Fibroblast of mammary gland (primary cell): ENCODE results near the gene SLC6A19.
"Not testable (repeated sequence)": the region's sequence is repeated elsewhere in the genome, so short reads cannot be mapped to it uniquely, and the experiment has no call there.

Experiments used
- DNase-seq: peaks from one replicate; pipeline ENCODE4 v3.0.0-alpha.2; 2010; ENCODE audit warnings: low read depth
- H3K4me3 ChIP-seq: 2 replicates; pipeline ENCODE4 v1.5.1; 2011; ENCODE audit warnings: low read depth, mild to moderate bottlenecking, low read length, moderate library complexity; ENCODE audit not compliant: control insufficient read depth
- TF ChIP-seq, protein P1 (sequence below): conservative IDR thresholded peaks from 2 replicates; pipeline ENCODE4 v1.5.1; 2011; ENCODE audit warnings: low read depth, low read length, inconsistent platforms; ENCODE audit not compliant: control insufficient read depth, insufficient read depth

Gene SLC6A19

DNA sequence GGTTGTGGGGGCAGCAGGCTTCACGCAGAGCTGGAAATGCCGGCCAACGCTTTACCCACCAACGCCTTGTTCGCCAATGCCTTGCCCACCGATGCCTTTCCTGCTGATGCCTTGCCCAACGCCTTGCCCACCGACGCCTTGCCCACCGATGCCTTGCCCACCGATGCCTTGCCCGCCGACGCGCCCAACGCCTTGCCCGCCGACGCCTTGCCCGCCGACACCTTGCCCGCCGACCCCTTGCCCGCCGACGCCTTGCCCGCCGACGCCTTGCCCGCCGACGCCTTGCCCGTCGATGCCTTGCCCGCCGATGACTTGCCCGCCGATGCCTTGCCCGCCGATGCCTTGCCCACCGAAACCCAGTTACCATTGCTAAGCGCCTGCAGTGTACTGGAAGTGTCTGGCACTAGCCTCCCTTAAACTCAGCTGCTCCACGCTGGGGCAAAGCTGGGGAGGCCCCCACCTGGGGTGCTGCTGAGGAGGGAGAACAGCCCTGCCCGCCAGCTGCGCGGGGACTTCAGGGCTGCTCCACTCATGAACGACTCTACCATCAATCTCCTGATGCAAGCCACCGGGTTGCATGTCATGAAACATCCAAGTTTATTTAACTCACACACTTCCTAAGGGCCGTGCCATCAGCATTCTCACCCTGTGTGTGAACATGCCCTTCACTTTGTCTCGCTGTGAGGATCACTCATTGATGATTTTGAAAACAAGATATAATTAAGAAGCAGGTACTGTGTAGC is 25.6 kb downstream of the SLC6A19 start:
- TF ChIP-seq, protein P1, sequence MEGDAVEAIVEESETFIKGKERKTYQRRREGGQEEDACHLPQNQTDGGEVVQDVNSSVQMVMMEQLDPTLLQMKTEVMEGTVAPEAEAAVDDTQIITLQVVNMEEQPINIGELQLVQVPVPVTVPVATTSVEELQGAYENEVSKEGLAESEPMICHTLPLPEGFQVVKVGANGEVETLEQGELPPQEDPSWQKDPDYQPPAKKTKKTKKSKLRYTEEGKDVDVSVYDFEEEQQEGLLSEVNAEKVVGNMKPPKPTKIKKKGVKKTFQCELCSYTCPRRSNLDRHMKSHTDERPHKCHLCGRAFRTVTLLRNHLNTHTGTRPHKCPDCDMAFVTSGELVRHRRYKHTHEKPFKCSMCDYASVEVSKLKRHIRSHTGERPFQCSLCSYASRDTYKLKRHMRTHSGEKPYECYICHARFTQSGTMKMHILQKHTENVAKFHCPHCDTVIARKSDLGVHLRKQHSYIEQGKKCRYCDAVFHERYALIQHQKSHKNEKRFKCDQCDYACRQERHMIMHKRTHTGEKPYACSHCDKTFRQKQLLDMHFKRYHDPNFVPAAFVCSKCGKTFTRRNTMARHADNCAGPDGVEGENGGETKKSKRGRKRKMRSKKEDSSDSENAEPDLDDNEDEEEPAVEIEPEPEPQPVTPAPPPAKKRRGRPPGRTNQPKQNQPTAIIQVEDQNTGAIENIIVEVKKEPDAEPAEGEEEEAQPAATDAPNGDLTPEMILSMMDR: no peak
- no peak for DNase-seq
- H3K4me3 ChIP-seq: no peak overlapping the region

DNA sequence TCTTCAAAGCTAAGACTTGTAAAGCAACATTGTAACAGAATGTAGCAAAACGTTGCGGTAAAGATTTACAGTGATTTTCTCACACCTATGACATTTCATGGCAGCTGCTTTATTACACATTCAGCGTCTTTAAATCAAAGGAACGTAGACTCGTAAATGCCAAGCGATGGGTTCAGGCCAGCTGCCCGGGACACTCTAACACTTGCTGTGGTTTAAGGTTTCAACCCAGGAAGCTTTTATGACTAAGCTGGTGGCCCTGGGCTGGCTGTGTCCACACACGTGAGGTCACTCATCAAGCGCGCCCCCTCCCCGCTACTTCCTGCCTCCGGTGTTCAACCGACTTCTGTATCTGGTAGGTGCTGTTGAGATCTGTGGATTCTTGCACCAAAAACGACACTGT is 26.3 kb downstream of the SLC6A19 start:
- TF ChIP-seq, protein P1: no peak
- no peak overlapping the region for H3K4me3 ChIP-seq
- peak; percentile 13 for DNase-seq

DNA sequence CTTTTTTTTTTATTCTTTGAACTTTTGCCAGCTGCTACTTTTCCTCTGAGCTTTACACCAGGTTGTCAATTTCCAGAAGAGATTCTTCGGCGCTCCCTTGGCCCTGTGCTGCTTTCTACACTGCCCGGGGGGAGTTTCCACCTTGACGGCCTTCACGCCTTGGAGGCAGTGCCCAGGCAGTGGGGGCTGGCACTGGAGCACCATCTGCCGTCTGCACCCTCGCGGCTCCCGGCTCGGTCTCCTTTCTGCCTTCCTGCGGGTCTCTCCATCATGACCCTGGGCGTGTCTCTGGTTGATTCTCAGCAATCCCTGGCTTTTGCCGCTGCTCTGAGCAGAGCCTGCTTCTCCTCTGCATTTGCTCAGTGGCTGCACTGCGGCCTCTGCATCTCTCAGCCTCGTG is 26.7 kb downstream of the SLC6A19 start:
- TF ChIP-seq, protein P1: no peak
- H3K4me3 ChIP-seq: no peak overlapping the region
- DNase-seq: no peak

DNA sequence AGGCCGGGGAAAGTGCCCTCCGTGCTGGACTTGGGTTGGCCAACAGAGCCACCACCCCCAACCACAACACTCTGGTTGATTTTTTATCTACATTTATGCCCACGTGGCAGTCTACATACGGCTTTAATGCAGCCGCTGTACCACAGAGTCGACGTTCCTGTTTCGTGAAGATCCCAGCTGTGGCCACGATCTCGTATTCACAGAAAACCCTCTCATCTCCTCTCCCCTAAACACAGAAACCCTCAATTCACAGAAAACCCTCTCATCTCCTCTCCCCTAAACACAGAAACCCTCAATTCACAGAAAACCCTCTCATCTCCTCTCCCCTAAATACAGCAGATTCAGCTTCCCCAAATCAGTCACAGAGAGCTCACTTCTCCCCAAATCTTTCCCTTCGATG is 27.6 kb downstream of the SLC6A19 start:
- DNase-seq: not testable (repeated sequence)

DNA sequence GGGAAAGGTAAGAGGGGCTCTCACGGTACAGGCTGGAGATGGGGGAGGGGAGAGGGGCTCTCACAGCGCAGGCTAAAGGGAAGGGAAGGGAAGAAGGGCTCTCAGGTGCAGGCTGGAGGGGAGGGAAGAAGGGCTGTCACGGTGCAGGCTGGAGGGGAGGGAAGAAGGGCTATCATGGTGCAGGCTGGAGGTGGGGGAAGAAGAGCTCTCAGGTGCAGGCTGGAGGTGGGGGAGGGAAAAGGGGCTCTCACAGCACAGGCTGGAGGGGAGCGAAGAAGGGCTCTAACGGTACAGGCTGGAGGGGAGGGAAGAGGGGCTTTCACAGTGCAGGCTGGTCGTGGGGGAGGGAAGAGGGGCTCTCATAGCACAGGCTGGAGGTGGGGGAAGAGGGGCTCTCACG is 28.4 kb downstream of the SLC6A19 start:
- TF ChIP-seq, protein P1: no peak
- no peak for DNase-seq
- H3K4me3 ChIP-seq: no peak overlapping the region

More for the DNA sequence above, 27.6 kb downstream of the SLC6A19 start:
- H3K4me3 ChIP-seq: not testable (repeated sequence)

DNA sequence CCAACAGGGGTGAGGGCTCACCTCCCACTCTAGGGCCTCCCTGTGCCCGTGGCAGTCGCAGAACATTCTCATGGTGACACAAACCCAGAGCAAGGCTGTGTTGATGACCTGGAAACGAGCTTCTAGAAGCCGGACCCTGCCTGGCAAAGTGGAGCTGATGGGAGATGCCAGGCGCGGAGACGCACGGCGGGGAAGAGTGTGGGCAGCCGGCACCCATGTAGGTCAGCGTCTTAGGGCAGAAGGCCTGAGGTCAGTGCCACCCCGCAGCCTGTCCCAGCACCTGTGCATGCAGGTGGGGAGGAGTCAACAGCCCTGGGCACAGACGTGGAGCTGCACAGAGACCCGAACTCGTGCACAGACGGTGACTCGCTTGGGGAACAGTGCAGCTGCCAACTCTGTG is 29.2 kb downstream of the SLC6A19 start:
- TF ChIP-seq, protein P1: no peak
- no peak overlapping the region for H3K4me3 ChIP-seq
- DNase-seq: no peak

DNA sequence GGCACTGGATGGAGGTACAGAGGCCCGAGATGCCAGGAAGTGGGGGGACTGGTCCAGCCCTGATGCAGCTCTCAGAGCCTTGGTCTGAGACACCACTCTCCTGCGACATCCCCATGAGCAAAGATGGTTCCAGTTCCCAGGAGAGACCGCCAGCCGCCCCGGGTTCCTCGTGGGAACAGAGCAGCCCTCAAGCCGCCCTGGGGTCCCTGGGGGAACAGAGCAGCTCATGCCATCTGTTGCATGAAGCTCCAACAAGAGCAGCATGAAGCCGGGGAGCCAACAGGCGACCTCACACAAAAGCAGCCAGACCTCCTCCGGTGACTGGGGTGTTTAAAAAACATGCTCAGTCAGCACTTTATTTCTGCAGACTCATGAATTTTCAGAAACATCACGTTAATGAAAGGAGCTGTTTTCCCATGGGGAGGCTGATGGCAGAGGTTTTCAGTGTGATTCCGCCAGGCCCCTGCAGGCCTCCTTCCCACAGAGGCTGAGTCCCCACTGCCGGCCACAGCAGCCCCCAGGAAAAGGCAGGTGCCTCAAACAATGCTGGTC is 30.0 kb downstream of the SLC6A19 start:
- DNase-seq: no peak
- TF ChIP-seq, protein P1: no peak
- no peak overlapping the region for H3K4me3 ChIP-seq
